ENCODE results near the gene PCDHA8. TPM values are rescaled to one million over a fixed set of nuclear protein-coding genes. Genes with fewer than 3 reads are reported as not detected.
A peak's percentile ranks its signal among the peaks of the same experiment; 100 is the strongest.
"Not testable (repeated sequence)": the region's sequence is repeated elsewhere in the genome, so short reads cannot be mapped to it uniquely, and the experiment has no call there.

The PCDHA8 gene
- total RNA-seq, 1 donor from 2014 or later: 14.6 TPM

- no peaks in the 10 kb centered on the region for H3K27me3 Mint-ChIP-seq (ENCODE audit: unreplicated experiment)
- DNase-seq: no peak
- peaks cover 22% of the 10 kb centered on the region for H3K9me3 Mint-ChIP-seq (ENCODE audit: unreplicated experiment)
- peaks cover 51% of the 10 kb centered on the region for H3K36me3 Mint-ChIP-seq (ENCODE audit: unreplicated experiment)
- H3K4me3 Mint-ChIP-seq (ENCODE audit: unreplicated experiment): peak within 1 kb of the TSS; percentile 69
- H3K4me1 Mint-ChIP-seq (ENCODE audit: low read depth, unreplicated experiment): peaks cover 4% of the 10 kb centered on the region
- peak within 1 kb of the TSS; percentile 59 for H3K27ac Mint-ChIP-seq (ENCODE audit: unreplicated experiment)
- TF ChIP-seq, protein P1, sequence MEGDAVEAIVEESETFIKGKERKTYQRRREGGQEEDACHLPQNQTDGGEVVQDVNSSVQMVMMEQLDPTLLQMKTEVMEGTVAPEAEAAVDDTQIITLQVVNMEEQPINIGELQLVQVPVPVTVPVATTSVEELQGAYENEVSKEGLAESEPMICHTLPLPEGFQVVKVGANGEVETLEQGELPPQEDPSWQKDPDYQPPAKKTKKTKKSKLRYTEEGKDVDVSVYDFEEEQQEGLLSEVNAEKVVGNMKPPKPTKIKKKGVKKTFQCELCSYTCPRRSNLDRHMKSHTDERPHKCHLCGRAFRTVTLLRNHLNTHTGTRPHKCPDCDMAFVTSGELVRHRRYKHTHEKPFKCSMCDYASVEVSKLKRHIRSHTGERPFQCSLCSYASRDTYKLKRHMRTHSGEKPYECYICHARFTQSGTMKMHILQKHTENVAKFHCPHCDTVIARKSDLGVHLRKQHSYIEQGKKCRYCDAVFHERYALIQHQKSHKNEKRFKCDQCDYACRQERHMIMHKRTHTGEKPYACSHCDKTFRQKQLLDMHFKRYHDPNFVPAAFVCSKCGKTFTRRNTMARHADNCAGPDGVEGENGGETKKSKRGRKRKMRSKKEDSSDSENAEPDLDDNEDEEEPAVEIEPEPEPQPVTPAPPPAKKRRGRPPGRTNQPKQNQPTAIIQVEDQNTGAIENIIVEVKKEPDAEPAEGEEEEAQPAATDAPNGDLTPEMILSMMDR (IDR thresholded peaks at IDR 0.05; ENCODE audit: partially characterized antibody, unreplicated experiment): peak; percentile 16
These were observed 40.0 kb upstream of the PCDHA8 start, which contains the start of gene PCDHA3 for GRCh38 chr5:140800816-140801493. Gene PCDHA3, plus strand, starts transcription at chr5:140801057.

GRCh38 chr5:140801494-140801841, 39.5 kb upstream of the PCDHA8 start:
- DNase-seq: no peak
- Mint-ChIP-seq H3K9me3 (ENCODE audit: unreplicated experiment) (peaks cover 23% of the 10 kb centered on the region), H3K27me3 (ENCODE audit: unreplicated experiment) (no peaks in the 10 kb centered on the region), H3K4me1 (ENCODE audit: low read depth, unreplicated experiment) (peaks cover 5% of the 10 kb centered on the region), H3K4me3 (ENCODE audit: unreplicated experiment) (peak overlapping the region; percentile 69), H3K36me3 (ENCODE audit: unreplicated experiment) (peaks cover 47% of the 10 kb centered on the region), H3K27ac (ENCODE audit: unreplicated experiment) (peak overlapping the region; percentile 59)
- TF ChIP-seq, protein P1 (IDR thresholded peaks at IDR 0.05; ENCODE audit: partially characterized antibody, unreplicated experiment): no peak

DNA sequence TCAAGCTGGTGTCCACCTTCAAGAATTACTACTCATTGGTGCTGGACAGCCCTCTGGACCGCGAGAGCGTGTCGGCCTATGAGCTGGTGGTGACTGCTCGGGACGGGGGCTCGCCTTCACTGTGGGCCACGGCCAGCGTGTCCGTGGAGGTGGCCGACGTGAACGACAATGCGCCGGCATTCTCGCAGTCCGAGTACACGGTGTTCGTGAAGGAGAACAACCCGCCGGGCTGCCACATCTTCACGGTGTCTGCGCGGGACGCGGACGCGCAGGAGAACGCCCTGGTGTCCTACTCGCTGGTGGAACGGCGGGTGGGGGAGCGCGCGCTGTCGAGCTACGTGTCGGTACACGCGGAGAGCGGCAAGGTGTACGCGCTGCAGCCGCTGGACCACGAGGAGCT, 38.6 kb upstream of the PCDHA8 start:
- H3K4me1 Mint-ChIP-seq (ENCODE audit: low read depth, unreplicated experiment); H3K27ac Mint-ChIP-seq (ENCODE audit: unreplicated experiment); H3K4me3 Mint-ChIP-seq (ENCODE audit: unreplicated experiment); DNase-seq; H3K27me3 Mint-ChIP-seq (ENCODE audit: unreplicated experiment): not testable (repeated sequence)
- Mint-ChIP-seq H3K9me3 (ENCODE audit: unreplicated experiment) (peaks cover 28% of the 10 kb centered on the region), H3K36me3 (ENCODE audit: unreplicated experiment) (peaks cover 45% of the 10 kb centered on the region)

- Mint-ChIP-seq H3K27ac (ENCODE audit: unreplicated experiment) (no peak overlapping the region), H3K36me3 (ENCODE audit: unreplicated experiment) (peaks cover 47% of the 10 kb centered on the region), H3K4me1 (ENCODE audit: low read depth, unreplicated experiment) (peaks cover 5% of the 10 kb centered on the region), H3K9me3 (ENCODE audit: unreplicated experiment) (peaks cover 32% of the 10 kb centered on the region), H3K4me3 (ENCODE audit: unreplicated experiment) (no peak overlapping the region), H3K27me3 (ENCODE audit: unreplicated experiment) (no peaks in the 10 kb centered on the region)
- TF ChIP-seq, protein P1 (IDR thresholded peaks at IDR 0.05; ENCODE audit: partially characterized antibody, unreplicated experiment): no peak
- DNase-seq: no peak
These were observed 38.2 kb upstream of the PCDHA8 start for GRCh38 chr5:140802781-140803271.

DNA sequence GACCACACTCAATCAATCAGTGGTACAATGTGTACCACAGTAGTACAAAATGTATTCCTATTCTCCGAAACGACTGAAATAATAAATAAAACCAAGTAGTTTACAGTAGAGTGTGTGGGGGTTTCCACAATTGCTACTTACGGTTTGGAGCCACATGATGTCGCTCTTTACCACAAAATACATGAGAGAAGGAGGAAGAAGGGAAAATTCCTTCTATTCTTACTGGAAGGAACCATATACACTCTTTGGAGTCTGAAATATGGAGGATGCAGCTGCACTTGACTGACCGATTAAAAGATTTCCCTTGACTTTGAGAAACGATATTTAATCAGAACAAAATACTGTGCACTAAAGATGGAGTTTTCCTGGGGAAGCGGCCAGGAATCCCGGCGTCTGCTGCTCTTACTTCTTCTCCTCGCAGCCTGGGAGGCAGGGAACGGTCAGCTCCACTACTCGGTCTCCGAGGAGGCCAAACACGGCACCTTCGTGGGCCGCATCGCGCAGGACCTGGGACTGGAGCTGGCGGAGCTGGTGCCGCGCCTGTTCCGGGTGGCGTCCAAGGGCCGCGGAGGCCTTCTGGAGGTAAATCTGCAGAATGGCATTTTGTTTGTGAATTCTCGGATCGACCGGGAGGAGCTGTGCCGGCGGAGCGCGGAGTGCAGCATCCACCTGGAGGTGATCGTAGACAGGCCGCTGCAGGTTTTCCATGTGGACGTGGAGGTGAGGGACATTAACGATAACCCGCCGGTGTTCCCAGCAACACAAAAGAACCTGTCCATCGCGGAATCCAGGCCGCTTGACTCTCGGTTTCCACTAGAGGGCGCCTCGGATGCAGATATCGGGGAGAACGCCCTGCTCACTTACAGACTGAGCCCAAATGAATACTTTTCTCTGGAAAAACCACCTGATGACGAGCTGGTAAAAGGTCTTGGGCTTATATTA, 33.9 kb upstream of the PCDHA8 start, which contains the start of gene PCDHA4:
Gene PCDHA4, plus strand, starts transcription at position 235 of the 942 bp plus-strand sequence.
- peak; percentile 88 for DNase-seq
- Mint-ChIP-seq H3K9me3 (ENCODE audit: unreplicated experiment) (peaks cover 29% of the 10 kb centered on the region), H3K27ac (ENCODE audit: unreplicated experiment) (peak within 1 kb of the TSS; percentile 98), H3K27me3 (ENCODE audit: unreplicated experiment) (no peaks in the 10 kb centered on the region), H3K36me3 (ENCODE audit: unreplicated experiment) (peaks cover 55% of the 10 kb centered on the region), H3K4me1 (ENCODE audit: low read depth, unreplicated experiment) (peaks cover 5% of the 10 kb centered on the region), H3K4me3 (ENCODE audit: unreplicated experiment) (peak within 1 kb of the TSS; percentile 92)
- TF ChIP-seq, protein P1 (IDR thresholded peaks at IDR 0.05; ENCODE audit: partially characterized antibody, unreplicated experiment): peak; percentile 80

- Mint-ChIP-seq H3K9me3 (ENCODE audit: unreplicated experiment) (peaks cover 27% of the 10 kb centered on the region), H3K4me3 (ENCODE audit: unreplicated experiment) (peak overlapping the region; percentile 92), H3K36me3 (ENCODE audit: unreplicated experiment) (peaks cover 53% of the 10 kb centered on the region)
- H3K27me3 Mint-ChIP-seq (ENCODE audit: unreplicated experiment); DNase-seq; H3K27ac Mint-ChIP-seq (ENCODE audit: unreplicated experiment); H3K4me1 Mint-ChIP-seq (ENCODE audit: low read depth, unreplicated experiment): not testable (repeated sequence)
These were observed 32.6 kb upstream of the PCDHA8 start for GRCh38 chr5:140808241-140808888.
